ENCODE measurements around the gene TMEM131.
"Not testable (repeated sequence)": the region's sequence is repeated elsewhere in the genome, so short reads cannot be mapped to it uniquely, and the experiment has no call there.

The TMEM131 gene

DNA sequence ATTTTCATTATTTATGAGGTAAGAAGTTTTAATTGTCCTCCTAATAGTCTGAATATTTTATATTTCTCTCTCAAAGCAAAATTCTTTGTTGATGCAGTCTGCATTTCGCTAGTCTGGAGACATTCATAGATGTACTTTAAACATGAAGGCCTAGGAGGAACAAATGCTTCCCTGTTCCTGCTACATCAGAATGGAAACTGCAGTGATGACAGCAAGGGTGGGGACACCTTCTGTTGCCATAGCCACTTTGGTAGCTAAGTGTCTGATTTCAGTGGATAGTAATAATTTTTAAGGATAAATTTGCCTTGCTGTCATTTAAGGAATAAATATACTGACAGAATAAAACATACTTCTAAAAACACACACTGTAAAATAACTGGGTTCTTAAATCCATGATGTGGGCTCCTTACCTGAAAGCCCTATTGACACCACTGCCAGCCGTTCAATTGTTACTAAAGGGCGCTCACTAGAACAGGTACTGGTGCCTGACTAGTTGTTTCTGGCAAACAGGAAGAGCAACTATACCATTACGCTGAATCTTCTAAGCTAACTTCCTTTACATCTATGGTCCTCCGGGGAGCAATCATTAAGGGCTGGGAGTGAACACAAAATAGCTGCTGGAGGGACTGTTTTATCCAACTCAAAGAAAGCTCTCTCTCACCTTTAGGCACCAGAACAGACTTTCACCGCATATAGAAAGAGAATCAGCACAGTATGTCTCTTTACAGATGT is 88.2 kb downstream of the TMEM131 start:
- DNase-seq, result no peak

DNA sequence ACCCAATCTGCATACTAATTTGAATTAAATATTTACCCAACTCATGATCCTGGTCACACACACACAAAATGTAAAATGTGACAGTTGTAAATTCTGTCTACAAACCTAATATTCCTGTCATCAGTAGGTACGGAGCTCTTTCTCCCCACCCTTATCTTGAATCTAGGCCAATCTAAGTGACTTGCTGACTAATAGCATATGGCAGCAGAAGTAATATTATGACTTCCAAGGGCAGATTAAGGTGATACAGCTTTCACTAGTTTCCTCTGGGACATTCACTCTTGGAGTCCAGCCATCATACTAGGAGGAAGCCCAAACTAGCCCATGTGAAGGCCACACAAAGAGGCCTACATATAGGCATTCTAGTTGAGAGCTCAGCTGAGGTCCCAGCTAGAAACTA is 89.4 kb downstream of the TMEM131 start:
- DNase-seq, result no peak

DNA sequence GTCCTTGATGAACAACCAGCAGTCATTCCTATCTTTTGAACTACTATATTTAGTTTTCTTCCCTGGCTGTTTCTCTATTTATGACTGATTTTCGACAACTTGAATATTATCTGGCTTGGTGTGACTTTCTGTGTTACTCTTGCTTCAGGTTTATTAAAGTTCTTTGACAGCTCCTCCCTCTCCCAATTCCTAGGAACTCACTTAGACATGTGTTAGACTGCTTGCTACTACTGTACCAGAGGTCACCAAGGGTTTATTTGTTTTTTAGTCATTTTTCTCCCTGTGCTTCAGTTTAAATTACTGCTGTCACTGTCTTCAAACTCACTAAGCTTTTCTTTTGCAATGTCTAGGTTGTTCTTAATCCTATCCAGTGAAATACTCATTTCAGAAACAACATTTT is 90.5 kb downstream of the TMEM131 start:
- no peak for DNase-seq

DNA sequence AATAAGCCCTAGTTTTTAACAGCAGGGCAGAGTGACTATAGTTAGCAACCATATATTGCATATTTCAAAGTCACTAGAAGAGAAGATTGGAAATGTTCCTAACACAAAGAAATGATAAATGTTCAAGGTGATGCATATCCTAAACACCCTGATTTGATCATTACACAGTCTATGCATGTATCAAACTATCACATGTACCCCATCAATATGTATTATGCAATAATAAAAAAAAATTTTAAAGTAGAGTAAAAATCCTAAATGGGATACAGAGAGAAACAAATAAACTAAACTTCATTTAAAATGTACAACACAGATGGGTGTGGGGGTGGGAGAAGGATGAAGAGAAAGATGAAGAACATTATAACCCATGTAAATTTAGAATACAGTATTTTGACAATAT is 93.9 kb downstream of the TMEM131 start:
- DNase-seq, result no peak

DNA sequence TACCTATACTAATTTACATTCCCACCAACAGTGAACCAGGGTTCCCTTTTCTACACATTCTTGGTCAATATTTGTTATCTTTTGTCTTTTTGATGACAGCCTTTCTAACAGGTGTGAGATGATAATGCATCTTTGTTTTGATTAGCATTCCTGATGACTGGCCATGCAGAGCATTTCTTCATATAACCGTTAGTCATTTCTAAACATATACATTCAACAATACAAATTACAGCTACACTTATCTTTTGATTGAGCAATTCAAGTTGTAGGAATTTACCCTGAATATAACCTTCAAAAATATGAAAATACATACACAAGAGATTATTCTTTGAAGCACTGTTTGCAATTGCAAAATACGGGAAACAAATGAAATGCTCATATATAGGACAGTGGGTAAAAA is 94.9 kb downstream of the TMEM131 start:
- no peak for DNase-seq

DNA sequence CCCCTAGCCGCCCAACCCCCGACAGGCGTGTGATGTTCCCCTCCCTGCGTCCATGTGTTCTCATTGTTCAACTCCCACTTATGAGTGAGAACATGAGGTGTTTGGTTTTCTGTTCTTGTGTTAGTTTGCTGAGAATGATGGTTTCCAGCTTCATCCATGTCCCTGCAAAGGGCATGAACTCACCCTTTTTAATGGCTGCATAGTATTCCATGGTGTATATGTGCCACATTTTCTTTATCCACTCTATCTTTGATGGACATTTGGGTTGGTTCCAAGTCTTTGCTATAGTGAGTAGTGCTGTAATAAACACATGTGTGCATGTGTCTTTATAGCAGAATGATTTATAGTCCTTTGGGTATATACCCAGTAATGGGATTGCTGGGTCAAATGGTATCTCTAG is 102.7 kb downstream of the TMEM131 start:
- DNase-seq, result not testable (repeated sequence)

DNA sequence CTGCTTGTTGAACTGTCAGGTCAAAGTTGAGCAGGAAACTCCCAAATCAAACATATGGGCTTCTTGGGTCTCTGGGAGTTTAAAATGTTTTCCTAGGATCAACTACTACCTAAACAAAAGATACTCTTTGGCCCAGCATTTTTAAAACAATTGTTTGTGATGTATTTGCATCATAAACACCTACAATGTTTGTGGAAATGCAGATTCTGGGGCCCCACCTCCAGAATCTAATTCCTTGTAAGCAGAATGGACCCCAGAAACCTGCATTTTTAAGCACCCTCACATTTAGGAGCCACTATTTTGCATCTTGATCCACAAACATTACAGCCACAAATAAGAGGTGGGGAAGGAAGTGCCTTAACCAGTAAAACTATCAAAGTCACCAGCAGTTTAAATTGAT is 104.1 kb downstream of the TMEM131 start:
- no peak for DNase-seq

DNA sequence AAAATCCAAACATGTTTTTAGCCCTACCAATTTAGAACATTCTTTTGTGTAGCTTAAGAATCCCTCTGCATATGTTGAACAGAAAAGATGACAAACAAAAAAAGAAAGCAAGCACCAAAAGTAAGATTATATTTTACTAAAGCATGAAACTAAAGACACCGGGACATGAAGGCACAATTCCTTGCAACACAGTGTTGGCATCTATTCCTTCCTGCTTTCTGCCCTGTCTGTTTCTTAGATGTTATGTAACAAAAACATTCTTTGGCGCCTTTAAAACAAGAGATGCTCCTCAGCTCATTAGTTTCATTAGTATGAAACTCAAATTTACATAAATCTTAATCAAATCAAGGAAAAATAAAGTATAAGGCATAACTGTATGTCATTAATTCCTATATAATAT is 106.6 kb downstream of the TMEM131 start:
- DNase-seq, result no peak

DNA sequence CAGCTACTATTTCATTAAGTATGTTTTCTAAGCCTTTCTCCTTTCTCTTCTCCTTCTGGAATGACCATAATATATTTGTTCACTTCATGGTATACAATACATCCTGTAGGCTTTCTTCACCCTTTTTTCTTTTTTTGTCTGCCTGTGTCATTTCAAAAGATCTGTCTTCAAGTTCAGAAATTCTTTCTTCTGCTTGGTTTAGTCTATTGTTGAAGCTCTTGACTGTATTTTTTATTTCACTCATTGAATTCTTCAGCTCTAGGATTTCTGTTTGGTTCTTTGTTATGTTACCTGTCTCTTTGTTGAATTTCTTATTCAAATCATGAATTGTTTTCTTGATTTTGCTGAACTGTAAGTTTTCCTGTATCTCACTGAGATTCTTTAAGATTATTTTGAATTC is 109.9 kb downstream of the TMEM131 start:
- DNase-seq, result no peak

DNA sequence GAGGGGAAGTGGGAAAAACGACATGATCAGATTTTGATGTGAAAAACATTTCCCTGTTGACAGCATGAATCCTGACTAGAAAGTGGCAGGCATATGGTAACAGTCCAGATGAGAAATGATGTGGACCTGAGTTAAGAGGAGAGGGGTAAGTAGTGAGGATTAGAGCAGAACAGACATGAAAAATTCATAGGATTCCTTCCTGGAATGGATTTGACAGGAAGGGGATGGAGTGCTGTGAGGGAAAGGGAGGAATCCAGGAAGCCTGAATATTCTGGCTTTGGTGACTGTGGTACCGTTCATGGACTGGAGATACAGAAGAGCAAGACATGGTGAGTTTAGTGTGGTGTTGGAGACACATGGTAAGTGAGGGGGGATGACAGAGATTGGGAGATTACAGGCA is 115.4 kb downstream of the TMEM131 start:
- no peak for DNase-seq

DNA sequence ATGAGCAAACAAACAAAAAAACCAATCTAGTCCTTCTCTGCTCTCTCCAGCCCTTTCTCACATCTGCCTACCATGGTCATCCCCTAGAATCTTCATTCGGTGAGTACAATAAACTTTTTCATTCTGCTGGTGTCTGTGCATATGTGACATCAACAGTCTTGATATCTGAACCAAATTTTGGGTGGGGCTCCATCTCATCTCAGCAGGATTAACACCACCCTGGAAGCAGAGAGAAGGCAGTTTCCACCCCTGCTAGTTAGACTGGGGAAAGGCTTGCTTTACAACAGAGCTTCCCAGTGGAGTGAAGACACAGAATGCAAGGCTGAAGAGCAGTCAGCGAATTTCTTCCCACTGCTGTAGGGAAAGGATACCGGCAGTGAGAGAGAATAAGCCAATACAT is 116.9 kb downstream of the TMEM131 start:
- no peak for DNase-seq

DNA sequence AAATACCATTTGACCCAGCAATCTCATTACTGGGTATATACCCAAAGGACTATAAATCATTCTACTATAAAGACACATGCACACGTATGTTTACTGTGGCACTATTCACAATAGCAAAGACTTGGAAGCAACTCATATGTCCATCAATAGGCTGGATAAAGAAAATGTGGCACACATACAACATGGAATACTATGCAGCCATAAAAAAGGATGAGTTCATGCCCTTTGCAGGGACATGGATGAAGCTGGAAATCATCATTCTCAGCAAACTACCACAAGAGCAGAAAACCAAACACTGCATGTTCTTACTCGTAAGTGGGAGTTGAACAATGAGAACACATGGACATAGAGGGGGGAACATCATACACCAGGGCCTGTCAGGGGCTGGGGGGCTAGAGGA is 117.4 kb downstream of the TMEM131 start:
- DNase-seq, result not testable (repeated sequence)

DNA sequence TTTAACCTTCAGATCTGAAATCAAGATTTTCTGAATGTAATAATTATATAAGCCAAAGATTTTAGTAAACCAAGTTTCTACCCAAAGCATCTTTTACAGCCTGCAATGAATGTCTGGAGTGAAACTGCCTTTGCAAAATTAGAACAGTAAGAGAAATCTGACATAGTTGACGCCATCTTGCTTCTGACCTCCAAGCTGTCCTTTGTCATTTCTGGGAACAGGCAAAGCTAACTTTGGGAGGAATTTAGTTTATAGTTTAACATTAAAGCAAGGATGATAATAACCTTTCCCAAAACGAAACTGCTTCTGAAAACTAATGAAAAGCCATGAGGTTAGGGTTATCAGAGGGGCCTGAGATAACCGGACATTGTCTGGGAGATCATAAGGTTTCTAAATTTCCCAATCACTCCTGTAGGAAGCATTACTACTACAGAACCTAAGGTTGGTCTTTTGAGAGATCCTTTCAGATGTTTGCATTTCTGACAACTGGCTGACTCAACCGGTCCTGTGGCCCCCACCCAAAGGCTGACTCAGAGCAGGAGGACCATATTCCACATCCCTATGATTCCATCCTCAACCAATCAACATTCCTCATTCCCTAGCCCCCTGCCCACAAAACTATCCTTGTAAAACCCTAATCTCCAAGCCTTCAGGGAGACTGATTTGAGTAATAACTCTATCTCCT is 124.5 kb downstream of the TMEM131 start:
- no peak for DNase-seq

DNA sequence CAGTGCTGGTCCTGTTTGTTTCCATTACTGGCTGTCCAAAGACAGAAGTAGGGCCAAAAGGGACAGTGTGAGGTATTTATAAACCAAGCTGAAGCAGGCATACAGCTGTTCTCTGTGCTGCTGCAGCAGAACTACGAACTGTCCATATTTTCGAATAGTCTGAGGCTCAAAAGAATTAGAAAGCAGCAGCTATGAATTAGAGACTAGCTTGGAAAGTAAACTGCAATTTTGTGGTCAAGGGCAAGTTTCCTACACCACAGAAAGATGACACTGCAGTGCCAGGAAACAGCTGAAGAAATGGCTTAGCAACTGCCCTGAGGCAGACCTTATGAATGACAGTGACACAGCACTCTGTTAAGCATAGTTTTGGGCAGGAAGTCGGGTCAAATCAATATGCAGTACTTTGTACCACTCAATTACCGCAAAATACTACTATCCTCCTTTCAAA is 125.3 kb downstream of the TMEM131 start:
- DNase-seq, result peak; percentile 27

DNA sequence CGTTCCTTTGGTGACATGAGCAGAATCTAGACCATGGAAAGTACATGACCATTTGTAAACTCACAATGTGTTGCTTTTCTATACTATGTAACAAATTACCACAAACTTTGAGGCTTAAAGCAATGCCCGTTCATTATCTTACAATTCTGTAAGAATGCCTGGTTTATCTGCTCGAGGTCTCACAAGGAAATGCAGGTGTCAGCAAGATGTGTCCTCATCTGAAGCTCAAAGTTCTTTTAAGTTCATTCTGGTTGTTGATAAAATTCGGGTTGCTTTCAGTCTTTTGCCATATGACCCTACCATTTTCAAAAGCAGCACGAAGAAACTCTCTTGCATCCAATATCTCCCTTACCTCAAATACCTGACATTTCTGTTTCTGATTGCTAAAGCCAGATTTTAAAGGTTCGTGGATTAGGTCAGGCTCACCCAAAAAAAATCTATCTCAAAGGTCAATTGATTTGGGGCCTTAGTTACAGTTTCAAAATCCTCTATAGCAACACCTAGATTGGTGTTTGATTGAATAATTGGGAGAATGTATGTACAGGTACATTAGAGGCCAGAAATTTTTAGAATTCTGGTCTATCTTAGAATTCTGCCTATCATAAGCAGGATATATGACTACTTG is 125.9 kb downstream of the TMEM131 start:
- DNase-seq, result no peak

DNA sequence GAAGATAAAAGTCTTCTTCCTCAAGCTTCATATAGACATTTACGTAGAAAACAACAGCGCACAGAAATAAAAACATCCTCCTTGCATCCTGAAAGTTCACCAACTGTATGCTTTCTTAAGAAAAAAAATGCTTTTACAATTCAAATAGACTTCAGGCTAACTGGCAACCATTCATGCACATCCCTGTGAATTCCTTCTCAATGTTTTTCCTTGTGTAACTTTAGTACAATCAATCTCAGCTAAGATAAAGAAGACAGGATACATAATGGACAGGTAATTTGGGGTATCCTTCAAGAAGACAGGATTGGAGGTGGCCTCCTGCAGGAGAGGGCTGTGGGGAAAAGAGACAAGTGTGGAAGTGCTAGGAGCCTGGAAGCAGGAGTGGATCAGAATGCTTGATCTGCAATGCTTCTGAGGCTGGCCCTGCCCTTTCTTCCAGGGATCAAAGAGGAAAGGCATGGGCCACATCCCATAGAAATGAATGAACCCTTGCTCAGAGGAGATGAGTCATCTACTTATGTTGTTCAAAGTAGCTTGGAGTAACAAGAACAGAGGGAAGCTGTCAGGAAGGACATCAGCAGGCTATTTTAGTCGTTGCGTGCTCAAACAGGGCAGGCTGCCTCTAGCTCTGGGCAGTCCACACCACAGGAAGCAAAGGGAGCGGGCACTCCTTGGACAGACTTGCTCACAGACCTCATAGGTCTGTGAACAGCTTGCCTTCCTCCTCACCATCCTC is 126.6 kb downstream of the TMEM131 start:
- DNase-seq, result peak; percentile 87

DNA sequence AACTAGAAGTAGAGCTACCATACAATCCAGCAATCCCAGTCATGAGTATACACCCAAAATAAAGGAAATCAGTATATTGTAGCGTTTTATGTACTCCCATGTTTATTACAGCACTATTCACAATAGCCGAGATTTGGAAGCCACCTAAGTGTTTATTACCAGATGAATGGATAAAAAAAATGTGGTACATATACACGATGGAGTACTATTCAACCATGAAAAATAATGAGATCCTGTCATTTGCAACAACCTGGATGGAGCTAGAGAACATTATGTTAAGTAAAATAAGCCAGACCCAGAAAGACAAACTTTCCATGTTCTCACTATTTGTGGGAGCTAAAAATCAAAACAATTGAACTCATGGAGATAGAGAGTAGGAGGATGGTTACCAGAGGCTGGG is 131.9 kb downstream of the TMEM131 start:
- DNase-seq, result no peak

DNA sequence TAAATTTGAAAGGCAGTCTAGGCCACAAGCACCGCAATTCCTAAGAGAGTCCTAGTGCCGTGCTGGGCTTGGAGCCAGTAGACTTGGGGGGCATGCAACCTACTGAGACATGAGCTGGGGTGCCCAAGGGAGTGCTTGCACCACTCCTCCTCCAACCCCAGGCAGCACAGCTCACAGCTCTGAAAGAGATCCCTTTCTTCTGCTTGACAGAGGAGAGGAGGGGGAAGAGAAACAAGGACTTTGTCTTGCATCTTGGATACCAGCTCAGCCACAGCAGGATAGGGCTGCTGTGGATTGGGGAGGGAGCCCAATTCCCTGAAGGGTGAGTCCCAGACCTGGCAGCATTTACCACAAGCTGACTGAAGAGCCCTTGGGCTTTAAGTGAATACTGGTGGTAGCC is 134.6 kb downstream of the TMEM131 start:
- no peak for DNase-seq

DNA sequence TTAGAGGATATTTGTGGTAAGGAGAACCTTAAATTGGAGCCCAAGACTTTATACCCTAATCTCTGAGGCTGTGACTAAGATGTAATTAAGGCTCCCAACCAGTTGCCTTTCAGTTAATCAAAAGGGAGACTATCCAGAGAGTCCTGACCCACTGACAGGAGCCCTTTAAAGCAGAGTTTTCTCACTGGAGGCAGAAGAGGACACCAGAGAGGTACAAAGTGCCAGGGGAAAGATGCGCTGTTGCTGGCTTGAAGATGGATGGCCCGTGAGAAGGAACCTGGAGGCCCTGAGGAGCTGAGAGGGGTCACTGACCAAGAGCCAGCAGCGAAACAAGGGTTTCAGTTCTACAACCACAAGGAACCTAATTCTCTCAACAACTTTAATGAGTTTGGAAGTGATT is 137.3 kb downstream of the TMEM131 start:
- DNase-seq, result no peak

DNA sequence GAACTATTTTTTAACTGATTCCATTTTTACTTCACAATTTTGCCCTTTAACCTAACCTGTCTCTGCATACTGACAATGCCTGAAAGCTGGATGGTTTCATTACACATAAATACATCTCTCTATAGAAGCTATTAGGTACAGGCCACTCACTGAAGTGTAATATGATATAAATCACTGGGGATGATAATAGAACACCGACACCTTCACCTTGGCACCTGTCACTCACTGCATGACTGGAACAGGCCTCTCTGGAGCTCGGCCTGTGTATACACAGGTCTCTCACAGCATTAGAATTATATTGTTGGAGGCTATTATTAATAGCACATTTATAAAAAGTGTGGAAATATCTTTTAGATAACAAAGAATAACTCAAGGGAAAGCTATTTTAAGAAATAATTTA is 138.2 kb downstream of the TMEM131 start:
- no peak for DNase-seq

DNA sequence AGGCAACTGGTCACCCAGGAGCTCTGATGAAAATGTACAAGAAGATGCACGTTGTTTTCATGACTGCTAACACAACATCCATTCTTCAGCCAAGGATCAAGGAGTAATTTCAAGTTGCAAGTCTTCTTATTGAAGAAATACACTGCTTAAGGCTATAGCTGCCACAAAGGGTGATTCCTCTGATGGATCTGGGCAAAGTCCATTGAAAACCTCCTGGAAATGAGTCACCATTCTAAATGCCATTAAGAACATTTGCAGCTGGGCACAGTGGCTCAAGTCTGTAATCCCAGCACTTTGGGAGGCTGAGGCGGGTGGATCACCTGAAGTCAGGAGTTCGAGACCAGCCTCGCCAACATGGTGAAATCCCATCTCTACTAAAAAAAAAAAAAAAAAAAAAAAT is 142.7 kb downstream of the TMEM131 start:
- not testable (repeated sequence) for DNase-seq

DNA sequence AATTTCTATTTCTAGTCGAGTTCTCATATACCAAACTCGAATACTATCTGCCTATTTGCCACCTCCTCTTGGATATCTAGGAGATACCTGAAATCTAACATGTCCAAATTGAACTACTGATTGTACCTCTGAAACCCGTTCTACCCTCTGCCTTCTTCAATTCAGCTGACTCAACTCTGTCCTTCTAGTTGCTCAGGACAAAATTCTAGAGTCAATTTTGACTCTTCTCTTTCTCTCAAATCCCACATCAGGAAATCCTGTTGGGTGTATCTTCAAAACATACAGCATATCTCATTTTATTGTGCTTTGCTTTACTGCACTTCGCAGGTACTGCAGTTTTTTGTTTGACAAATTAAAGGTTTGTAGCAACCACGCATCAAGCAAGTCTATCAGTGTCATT is 144.6 kb downstream of the TMEM131 start:
- DNase-seq, result no peak

DNA sequence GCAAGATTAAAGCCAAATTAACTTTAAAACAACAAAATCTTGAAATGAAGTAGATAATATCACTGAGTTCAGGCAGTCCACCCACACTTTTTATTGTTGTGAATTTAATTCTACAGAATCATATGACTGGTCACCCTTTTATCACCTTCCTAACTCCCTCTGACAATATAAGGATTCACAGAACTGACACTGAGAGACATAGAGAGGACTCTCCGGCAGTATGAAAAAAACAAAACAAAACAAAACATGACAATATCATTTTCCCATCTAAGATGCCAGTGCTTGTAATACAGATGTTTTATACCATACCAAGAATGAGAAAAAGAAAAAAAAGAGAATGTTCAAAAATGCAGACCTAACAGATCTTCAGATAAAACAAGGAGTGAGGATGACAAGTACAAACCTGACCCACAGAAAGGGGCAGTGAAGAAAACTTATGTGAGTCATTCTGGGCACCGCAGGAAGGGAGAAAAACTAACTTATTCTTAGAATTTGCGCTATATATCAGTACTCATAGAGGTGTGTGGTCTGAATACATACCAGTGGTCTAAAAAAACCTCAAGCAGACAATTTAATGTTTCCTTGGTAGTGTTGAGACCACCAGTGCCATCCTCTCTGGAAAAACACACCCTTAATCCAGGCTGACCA is 145.7 kb downstream of the TMEM131 start:
- DNase-seq, result no peak

Data from kidney glomerular epithelial cell (primary cell).